GM18870 (cell line): Measurements from ENCODE around the gene SYCE1.
"Not testable (repeated sequence)": the region's sequence is repeated elsewhere in the genome, so short reads cannot be mapped to it uniquely, and the experiment has no call there.

Experiments
- ATAC-seq: cut with Tn5 transposase; IDR thresholded peaks from one replicate; pipeline ENCODE4 v1.9.1; 2021; ENCODE audit warnings: moderate library complexity; ENCODE audit not compliant: unreplicated experiment

The SYCE1 gene

GRCh38 chr10:133559216-133559615 lies 6.2 kb downstream of the SYCE1 start:
- ATAC-seq, result no peak

DNA sequence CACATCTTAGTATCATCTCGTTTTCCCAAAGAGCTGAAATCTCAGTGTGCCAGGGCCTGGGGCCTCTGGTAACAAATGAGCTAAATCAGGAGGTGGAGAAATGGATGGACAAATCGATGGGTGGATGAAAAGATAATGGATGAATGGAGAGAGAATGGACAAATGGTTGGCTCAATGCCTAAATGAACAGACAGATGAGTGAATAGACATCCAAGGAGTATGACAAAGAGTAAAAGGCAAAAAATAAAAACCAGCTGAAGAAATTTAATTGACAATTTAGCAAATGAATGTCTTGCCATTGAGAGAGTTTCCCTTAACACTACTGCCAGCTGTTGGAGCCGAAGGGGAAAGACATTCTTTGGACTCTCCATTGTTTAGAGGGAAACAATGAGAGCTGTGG lies 8.0 kb downstream of the SYCE1 start:
- no peak for ATAC-seq

GRCh38 chr10:133555521-133555920 lies 9.9 kb downstream of the SYCE1 start:
- no peak for ATAC-seq

DNA sequence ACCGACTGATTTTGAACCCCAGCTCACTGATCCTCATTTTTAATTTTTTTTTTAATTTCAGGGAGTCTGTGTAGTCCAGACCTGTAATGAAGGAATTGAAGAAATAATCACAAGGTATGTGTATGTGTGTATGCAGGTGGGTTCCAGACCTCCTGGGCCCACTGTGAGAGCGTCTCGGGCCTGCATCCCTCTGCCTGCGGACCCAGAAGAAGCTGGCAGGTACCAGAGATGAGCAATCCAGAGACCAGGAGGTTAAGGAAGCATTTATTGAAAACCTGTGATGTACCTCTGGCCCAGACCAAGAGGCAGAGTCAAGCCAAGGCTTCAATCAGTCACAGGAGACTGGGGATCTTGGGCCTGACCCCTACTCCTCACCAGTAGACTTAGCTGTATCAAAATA lies 10.8 kb downstream of the SYCE1 start:
- ATAC-seq, result no peak

- ATAC-seq, result no peak
Observed at GRCh38 chr10:133544506-133544905, 20.9 kb downstream of the SYCE1 start.

DNA sequence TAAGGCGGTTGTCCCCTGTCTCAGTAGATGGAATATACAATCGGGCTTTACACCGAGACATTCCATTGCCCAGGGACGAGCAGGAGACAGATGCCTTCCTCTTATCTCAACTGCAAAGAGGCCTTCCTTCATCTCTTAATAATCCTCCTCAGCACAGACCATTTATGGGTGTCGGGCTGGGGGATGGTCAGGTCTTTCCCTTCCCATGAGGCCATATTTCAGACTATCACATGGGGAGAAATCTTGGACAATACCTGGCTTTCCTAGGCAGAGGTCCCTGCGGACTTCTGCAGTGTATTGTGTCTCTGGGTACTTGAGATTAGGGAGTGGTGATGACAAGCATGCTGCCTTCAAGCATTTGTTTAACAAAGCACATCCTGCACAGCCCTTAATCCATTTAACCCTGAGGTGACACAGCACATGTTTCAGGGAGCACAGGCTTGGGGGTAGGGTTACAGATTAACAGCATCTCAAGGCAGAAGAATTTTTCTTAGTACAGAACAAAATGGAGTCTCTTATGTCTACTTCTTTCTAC lies 23.9 kb downstream of the SYCE1 start:
- not testable (repeated sequence) for ATAC-seq

DNA sequence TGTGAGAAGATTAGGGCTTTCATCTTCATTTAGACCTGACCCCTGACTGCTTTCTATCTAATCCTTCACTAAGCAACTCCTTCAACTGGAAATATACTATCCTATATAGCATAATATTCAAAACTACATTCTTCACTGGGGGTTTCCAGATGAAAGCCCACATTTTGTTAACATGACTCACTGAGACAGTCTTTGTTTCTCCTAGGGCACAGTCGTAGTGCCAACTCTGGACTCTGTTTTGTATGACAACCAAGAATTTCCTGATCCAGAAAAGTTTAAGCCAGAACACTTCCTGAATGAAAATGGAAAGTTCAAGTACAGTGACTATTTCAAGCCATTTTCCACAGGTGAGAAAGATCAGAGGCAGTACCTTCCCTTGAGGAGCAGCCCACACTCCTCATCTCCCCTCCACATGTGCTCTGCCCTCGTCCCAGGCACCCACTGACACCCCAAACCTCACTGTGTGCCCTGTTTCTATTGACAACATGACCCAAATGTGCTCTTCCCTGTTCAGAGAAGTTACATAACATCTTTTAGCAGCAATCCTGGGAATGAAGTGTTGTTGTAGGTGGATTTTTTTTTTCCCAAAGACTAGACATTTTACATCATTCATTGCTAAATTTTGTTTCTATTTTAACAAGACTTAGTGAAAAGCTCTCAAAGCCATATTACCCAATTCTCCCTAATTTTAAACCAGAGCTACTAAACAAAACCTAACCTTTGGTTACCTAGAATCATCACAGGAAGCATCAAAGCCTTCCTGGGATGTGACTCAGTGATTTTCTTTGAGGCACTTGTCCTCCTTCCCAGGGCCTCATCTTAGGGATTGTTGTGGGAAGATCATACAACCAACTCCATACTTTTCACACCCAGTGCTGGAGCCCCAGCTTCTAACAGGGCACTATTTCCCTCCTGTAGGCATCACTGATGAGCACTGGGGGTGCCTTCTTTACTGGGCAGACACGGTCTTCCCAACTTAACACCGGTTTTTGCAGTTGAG lies 27.5 kb downstream of the SYCE1 start:
- no peak for ATAC-seq

GRCh38 chr10:133536198-133536597 lies 29.2 kb downstream of the SYCE1 start:
- ATAC-seq, result no peak

DNA sequence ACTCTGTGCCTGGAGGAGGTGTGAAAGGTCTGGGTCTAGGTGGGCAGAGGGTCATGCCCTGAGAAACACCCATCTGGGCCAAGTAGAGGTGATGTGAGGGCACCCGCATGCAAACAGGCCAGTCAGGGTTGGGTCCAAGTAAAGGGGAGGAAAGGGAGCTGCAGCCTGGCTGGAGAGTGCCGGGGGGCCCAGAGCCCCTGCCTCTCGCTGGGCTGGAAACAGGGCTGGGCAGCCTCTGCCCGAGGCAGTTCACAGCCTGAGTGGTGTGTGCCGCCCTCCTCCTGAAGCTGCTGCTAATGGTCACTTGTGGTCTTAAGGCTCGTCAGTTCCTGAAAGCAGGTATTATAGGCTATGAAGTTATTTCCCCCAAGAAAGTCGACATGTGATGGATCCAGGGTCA lies 31.0 kb downstream of the SYCE1 start:
- ATAC-seq, result no peak

DNA sequence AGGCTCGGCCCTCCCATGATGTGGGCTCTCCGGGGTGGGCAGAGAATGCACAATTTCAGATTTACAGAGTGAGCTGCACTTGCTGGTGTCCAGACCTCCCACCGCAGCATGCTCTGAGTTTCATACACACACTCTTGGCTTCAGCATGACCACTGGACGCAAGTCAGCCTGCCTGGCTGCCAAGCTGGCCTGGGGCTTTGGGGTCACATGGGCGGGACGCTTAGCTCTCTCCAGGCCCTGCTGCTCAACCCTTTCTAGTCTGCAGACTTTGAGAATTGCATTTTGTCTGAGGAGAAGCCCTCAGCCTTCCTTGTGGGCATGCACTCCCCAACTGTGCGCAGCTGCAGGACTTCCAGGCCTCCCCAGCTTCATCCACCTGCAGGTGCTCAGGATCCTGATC lies 32.5 kb downstream of the SYCE1 start:
- no peak for ATAC-seq

- no peak for ATAC-seq
Observed at GRCh38 chr10:133530506-133530905, 34.9 kb downstream of the SYCE1 start.

DNA sequence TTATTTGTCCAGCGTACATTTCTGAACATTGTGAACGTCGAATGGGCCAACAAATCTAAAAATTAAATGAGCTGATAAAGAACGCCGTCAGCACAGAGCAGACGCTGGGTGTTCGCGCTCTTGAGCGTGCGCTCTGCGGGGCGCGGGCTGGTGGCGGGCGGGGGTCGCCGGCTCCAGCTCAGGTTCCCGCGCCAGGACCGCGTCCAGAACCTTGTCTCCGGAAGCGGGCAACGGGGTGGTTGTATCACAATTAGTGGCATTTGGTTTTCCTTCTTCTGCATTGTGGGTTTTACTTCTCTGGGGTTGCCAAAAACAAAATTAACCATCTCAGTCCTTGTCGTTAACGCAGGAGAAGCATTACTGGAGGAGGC lies 35.8 kb downstream of the SYCE1 start:
- ATAC-seq, result no peak

DNA sequence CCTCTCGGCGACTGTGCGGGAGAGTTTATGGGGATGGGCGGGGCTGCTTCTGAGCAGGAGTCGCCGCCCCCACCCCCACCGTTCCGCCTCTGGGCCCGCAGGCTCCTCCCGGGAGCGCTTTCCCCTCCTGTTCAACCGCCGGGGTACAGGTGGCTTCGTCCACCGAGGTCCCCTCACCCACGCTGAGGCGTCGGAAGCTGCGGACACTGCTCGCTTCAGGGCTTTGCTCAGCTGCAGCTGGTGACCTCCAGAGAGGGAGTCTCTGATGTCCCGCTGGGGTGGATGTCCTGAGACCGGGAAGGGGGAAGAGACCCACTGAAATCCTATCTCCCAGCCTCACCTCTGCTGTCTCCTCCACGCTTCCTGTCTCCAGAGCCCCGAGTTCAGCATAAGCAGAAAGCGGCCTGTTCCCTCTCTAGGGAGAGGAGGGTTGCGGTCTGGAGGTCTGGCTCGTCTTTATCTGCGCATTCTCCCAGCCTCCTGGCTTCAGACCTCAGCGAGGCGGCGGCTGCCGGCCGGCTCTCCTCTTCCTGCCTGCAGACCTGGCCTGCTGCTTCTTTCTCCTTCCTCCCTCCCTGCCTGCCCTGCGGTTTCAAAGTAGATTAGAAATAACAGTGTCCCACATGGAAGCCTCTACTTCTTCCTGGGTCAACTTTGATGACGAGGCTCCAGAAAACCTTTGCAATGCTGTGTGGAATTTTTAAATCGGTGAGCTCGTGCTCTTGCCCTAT lies 36.4 kb downstream of the SYCE1 start:
- no peak for ATAC-seq

GRCh38 chr10:133528296-133528844 lies 37.0 kb downstream of the SYCE1 start:
- no peak for ATAC-seq

DNA sequence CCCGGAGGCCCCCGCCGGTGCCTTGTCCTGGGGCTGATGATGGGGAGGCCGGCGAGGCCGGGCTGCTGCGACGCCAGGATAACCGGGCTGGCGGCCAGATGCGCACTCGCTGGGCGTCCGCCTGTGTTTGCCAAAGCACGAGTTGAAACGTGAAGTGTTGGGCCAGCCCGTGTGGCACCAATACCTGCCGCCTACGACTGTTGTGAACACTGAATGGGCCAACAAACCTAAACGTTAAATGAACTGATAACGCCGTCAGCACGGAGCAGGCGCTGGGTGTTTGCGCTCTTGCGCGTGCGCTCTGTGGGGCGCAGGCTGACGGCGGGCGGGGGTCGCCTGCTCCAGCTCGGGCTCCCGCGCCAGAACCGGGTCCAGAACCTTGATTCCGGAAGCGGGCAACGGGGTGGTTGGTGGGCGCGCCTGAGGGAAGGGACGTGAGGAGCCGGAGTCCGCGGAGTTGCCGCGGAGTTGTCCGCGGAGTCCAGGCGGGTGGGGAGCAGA lies 37.6 kb downstream of the SYCE1 start:
- no peak for ATAC-seq

DNA sequence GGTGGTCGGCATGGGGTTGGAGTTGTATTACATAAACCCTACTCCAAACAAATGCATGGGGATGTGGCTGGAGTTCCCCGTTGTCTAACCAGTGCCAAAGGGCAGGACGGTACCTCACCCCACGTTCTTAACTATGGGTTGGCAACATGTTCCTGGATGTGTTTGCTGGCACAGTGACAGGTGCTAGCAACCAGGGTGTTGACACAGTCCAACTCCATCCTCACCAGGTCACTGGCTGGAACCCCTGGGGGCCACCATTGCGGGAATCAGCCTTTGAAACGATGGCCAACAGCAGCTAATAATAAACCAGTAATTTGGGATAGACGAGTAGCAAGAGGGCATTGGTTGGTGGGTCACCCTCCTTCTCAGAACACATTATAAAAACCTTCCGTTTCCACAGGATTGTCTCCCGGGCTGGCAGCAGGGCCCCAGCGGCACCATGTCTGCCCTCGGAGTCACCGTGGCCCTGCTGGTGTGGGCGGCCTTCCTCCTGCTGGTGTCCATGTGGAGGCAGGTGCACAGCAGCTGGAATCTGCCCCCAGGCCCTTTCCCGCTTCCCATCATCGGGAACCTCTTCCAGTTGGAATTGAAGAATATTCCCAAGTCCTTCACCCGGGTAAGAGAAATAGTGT lies 38.3 kb downstream of the SYCE1 start, which contains the start of gene CYP2E1:
TSS of gene CYP2E1 (plus strand) at position 407 of the 632 bp plus-strand sequence. CDS start at position 440, 33 bp downstream.
- ATAC-seq, result no peak

DNA sequence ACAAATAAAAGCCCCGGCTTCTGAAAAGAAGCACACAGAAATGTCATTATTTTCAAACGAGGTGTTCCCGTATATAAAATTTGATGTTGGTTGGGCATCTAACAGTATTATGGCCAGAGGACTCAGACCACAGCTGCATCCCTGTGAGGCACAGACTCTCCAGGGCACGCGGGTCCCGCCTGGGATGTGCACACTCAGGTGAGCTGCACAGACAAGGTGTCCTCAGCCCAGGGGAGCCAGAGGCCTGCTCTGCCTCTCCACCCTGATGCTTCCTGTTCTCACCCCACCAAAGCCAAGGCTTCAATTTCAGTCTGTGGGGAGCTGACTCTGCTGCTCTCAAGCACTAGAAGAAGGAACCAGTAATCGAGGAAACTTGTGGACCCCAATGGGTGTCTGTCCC lies 39.9 kb downstream of the SYCE1 start:
- ATAC-seq, result no peak

GRCh38 chr10:133523631-133524203 lies 41.7 kb downstream of the SYCE1 start:
- ATAC-seq, result no peak

- no peak for ATAC-seq
Observed at GRCh38 chr10:133520193-133520738, 45.1 kb downstream of the SYCE1 start.

- ATAC-seq, result not testable (repeated sequence)
Observed at GRCh38 chr10:133518517-133518916, 46.9 kb downstream of the SYCE1 start.
